HCT116 (cell line): ENCODE results near the gene IL17REL.

Source experiments
- ATF3 ChIP-seq: IDR thresholded peaks from 2 replicates; pipeline ENCODE4 v1.6.1; 2012
- CTCF ChIP-seq, 3 experiments: fragments of 200-600 bp in 1 of 3; sonication (generic) in 1 of 3; IDR thresholded peaks in 2 of 3; conservative IDR thresholded peaks in 1 of 3; 2 replicates each; pipeline ENCODE4 v1.5.1; 2012 to 2017; ENCODE audit warnings: low read depth in 2 of 3, low read length in 2 of 3, antibody characterized with exemption in 1 of 3, borderline replicate concordance in 1 of 3, control low read depth in 1 of 3, mild to moderate bottlenecking in 1 of 3, mixed read lengths in 1 of 3, mixed run types in 1 of 3, moderate library complexity in 1 of 3; ENCODE audit not compliant: insufficient read depth in 1 of 3
- EZH2 ChIP-seq: fragments of 200-600 bp; sonication (generic); IDR thresholded peaks from 2 replicates; pipeline ENCODE4 v1.6.1; 2017; ENCODE audit warnings: antibody characterized with exemption, mixed run types
- FOSL1 ChIP-seq: IDR thresholded peaks from 2 replicates; pipeline ENCODE4 v1.6.1; 2012; ENCODE audit warnings: low read depth
- MAX ChIP-seq: IDR thresholded peaks from 2 replicates; pipeline ENCODE4 v1.6.1; 2012
- POLR2A ChIP-seq: IDR thresholded peaks from 2 replicates; pipeline ENCODE4 v1.7.0; 2011; ENCODE audit warnings: borderline replicate concordance; ENCODE audit not compliant: insufficient read depth, insufficient read length; ENCODE audit errors: extremely low read depth
- POLR2AphosphoS5 ChIP-seq: IDR thresholded peaks from 2 replicates; pipeline ENCODE4 v1.6.1; 2011; ENCODE audit warnings: mild to moderate bottlenecking, low read depth, low read length, moderate library complexity
- REST ChIP-seq: IDR thresholded peaks from 2 replicates; pipeline ENCODE4 v1.6.1; 2012; ENCODE audit warnings: low read depth
- SP1 ChIP-seq: IDR thresholded peaks from 2 replicates; pipeline ENCODE4 v1.6.1; 2012; ENCODE audit warnings: low read depth

GRCh38 chr22:49975543-49976389 lies 36.8 kb downstream of the IL17REL start:
- no peak for TF ChIP-seq REST
- no peak for TF ChIP-seq CTCF (IDR thresholded peaks at IDR 0.05 in 2 of 3, conservative IDR thresholded peaks at IDR 0.05 in 1 of 3; ENCODE audit: borderline replicate concordance in 1 of 3, insufficient read depth in 1 of 3, low read depth in 2 of 3, low read length in 2 of 3)
- no peak for TF ChIP-seq POLR2A
- TF ChIP-seq POLR2AphosphoS5 = no peak
- TF ChIP-seq ATF3 = no peak
- TF ChIP-seq SP1 = no peak
- no peak for TF ChIP-seq EZH2
- TF ChIP-seq FOSL1 = no peak
- no peak for TF ChIP-seq MAX
